Esophagus muscularis mucosa (tissue), 4 donors: ENCODE data around the gene HSPB7.

Experiments
- EP300 ChIP-seq: sonication (generic); formaldehyde crosslinking; IDR thresholded peaks from one replicate; pipeline ENCODE4 v1.6.1; 2017; ENCODE audit warnings: antibody characterized with exemption
- POLR2A ChIP-seq: fragments of 450-650 bp; IDR thresholded peaks from one replicate; pipeline ENCODE4 v1.6.1; 2017; ENCODE audit warnings: antibody characterized with exemption, moderate library complexity, mild to moderate bottlenecking, low read depth
- TF ChIP-seq, protein P1 (sequence below), 3 experiments: fragments of 200-600 bp in 2 of 3; fragments of 450-650 bp in 1 of 3; sonication (generic) in 2 of 3; IDR thresholded peaks; one replicate each; pipeline ENCODE4 v1.5.1; 2017 to 2019; ENCODE audit warnings: antibody characterized with exemption in 3 of 3, mild to moderate bottlenecking in 2 of 3, moderate library complexity in 1 of 3

DNA sequence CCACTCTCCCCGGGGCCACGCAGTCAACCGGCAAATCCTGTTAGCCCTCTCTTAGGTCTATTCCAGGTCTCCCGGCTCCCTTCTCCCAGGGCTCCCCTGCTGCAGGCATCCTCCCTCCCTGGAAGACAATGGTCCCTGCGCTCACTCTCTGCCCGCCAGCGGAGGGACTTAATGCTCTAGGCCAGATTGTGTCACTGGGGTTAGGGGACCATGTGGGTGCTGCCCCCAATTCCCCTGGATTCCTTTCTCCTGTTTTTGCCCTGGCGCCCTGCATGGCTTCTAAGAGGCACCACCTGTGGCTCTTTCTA lies 47.4 kb upstream of the HSPB7 start:
- TF ChIP-seq, protein P1, sequence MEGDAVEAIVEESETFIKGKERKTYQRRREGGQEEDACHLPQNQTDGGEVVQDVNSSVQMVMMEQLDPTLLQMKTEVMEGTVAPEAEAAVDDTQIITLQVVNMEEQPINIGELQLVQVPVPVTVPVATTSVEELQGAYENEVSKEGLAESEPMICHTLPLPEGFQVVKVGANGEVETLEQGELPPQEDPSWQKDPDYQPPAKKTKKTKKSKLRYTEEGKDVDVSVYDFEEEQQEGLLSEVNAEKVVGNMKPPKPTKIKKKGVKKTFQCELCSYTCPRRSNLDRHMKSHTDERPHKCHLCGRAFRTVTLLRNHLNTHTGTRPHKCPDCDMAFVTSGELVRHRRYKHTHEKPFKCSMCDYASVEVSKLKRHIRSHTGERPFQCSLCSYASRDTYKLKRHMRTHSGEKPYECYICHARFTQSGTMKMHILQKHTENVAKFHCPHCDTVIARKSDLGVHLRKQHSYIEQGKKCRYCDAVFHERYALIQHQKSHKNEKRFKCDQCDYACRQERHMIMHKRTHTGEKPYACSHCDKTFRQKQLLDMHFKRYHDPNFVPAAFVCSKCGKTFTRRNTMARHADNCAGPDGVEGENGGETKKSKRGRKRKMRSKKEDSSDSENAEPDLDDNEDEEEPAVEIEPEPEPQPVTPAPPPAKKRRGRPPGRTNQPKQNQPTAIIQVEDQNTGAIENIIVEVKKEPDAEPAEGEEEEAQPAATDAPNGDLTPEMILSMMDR (IDR thresholded peaks at IDR 0.05), result no peak
- TF ChIP-seq POLR2A, result no peak
- TF ChIP-seq EP300, result no peak
